Osteocyte (in vitro differentiated cells): ENCODE measurements around the gene CNTD1. TPM values are rescaled to one million over a fixed set of nuclear protein-coding genes. Genes with fewer than 3 reads are reported as not detected.
"Not testable (repeated sequence)": the region's sequence is repeated elsewhere in the genome, so short reads cannot be mapped to it uniquely, and the experiment has no call there.

Source experiments
- DNase-seq: peaks from one replicate; pipeline ENCODE4 v3.0.0; 2021; ENCODE audit warnings: mixed read lengths; ENCODE audit not compliant: unreplicated experiment; ENCODE audit errors: extremely low spot score
- H3K27ac Mint-ChIP-seq: one replicate; pipeline ENCODE4 v1.8.0; 2021; ENCODE audit warnings: mild to moderate bottlenecking, mixed read lengths; ENCODE audit not compliant: unreplicated experiment
- H3K27me3 Mint-ChIP-seq: one replicate; pipeline ENCODE4 v1.8.0; 2021; ENCODE audit warnings: mixed read lengths; ENCODE audit not compliant: unreplicated experiment
- H3K36me3 Mint-ChIP-seq: one replicate; pipeline ENCODE4 v1.8.0; 2021; ENCODE audit warnings: mixed read lengths; ENCODE audit not compliant: unreplicated experiment
- H3K4me1 Mint-ChIP-seq: one replicate; pipeline ENCODE4 v1.8.0; 2021; ENCODE audit warnings: mixed read lengths; ENCODE audit not compliant: unreplicated experiment
- H3K4me3 Mint-ChIP-seq: one replicate; pipeline ENCODE4 v1.8.0; 2021; ENCODE audit warnings: mild to moderate bottlenecking, moderate library complexity, mixed read lengths; ENCODE audit not compliant: unreplicated experiment
- H3K9me3 Mint-ChIP-seq: one replicate; pipeline ENCODE4 v1.8.0; 2021; ENCODE audit warnings: mixed read lengths; ENCODE audit not compliant: unreplicated experiment
- total RNA-seq: library from RNA; stranded (reverse); gene quantifications from 2 replicates; pipeline ENCODE4 v1.2.1, GENCODE V29; 2021
- TF ChIP-seq, protein P1 (sequence below): fragments of 200-600 bp; sonication (generic); IDR thresholded peaks from 2 replicates; pipeline ENCODE4 v1.5.0; 2021; ENCODE audit warnings: antibody characterized with exemption, mild to moderate bottlenecking, moderate library complexity

Gene CNTD1
- total RNA-seq, 1 donor from 2014 or later, result 0.51 TPM

DNA sequence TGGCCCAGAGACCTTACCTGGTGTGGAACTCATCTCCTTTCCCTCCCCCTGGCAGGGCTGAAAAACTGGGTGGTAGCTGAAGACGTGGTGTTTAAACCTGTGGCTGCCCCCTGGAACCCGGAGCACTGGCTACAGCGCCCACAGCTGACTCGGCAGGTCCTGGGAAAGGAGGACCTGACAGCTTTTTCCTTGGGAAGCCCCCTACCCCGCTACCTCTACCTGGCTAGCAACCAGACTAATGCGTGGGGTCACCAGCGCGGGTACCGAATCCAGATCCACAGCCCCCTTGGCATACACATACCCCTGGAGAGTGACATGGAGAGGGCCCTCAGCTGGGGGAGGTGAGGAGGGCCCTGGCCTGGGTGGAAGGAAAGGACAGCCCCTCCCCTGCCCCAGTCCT is 50.4 kb downstream of the CNTD1 start:
- TF ChIP-seq, protein P1, sequence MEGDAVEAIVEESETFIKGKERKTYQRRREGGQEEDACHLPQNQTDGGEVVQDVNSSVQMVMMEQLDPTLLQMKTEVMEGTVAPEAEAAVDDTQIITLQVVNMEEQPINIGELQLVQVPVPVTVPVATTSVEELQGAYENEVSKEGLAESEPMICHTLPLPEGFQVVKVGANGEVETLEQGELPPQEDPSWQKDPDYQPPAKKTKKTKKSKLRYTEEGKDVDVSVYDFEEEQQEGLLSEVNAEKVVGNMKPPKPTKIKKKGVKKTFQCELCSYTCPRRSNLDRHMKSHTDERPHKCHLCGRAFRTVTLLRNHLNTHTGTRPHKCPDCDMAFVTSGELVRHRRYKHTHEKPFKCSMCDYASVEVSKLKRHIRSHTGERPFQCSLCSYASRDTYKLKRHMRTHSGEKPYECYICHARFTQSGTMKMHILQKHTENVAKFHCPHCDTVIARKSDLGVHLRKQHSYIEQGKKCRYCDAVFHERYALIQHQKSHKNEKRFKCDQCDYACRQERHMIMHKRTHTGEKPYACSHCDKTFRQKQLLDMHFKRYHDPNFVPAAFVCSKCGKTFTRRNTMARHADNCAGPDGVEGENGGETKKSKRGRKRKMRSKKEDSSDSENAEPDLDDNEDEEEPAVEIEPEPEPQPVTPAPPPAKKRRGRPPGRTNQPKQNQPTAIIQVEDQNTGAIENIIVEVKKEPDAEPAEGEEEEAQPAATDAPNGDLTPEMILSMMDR, result no peak
- no peak for DNase-seq
- Mint-ChIP-seq H3K27me3 (no peaks in the 10 kb centered on the region), H3K9me3 (no peaks in the 10 kb centered on the region), H3K27ac (no peak overlapping the region), H3K4me1 (no peaks in the 10 kb centered on the region), H3K4me3 (no peak overlapping the region), H3K36me3 (peaks cover 11% of the 10 kb centered on the region)

DNA sequence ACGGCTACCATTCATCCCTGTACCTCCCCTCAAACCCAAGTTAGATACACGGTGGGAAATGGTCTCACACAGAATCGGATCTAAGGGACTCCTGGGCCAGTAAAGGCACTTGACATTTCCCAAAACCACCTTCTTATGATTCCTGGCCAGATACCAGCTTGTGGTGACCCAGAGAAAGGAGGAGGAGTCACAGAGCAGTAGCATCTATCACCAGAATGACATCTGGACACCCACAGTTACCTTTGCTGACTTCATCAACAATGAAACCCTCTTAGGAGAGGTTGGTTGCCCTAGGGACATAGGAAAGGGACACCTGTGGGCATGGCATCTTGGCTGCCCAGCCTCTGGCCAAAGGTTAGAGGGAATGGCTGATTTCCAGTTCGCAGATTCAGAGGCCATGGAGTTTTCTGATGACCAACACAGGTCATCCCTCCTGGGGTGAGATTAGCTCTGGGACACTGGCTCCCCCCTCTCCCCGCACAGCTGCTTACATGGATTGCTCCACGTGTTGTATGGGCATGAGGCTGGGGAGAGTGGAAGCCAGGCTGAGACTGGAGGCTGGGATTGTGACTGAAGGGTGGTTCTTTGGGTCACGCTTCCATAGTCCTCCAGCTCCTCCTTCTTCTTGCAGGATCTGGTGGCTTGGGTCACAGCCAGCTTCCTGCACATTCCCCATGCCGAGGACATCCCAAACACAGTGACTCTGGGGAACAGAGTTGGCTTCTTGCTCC is 51.0 kb downstream of the CNTD1 start:
- no peaks in the 10 kb centered on the region for H3K4me1 Mint-ChIP-seq
- no peak overlapping the region for H3K4me3 Mint-ChIP-seq
- H3K36me3 Mint-ChIP-seq, result peaks cover 9% of the 10 kb centered on the region
- H3K27me3 Mint-ChIP-seq, result no peaks in the 10 kb centered on the region
- DNase-seq, result no peak
- H3K27ac Mint-ChIP-seq, result no peak overlapping the region
- H3K9me3 Mint-ChIP-seq, result no peaks in the 10 kb centered on the region
- TF ChIP-seq, protein P1, result no peak

DNA sequence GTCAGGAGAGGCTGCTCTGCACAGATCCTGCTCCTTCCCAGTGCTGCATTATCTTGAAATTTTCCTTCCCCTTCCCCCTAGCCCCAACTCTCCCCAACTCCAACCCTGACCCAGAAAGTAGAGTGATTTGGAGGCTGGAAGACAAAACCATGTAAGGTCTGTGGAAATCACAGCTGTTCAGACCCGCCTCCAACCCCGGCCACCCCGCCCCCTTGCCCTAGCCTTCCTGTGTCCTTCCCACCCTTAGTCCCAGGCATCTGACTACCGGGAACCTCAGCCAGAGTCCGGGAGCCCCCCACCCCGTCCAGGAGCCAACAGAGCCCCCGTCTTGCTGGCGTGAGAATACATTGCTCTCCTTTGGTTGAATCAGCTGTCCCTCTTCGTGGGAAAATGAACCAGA is 52.3 kb downstream of the CNTD1 start, which contains the start of gene AOC3:
AOC3 (plus strand) TSS at position 246 of the 400 bp plus-strand sequence; CDS start at position 391, 145 bp downstream.
- TF ChIP-seq, protein P1, result no peak
- no peaks in the 10 kb centered on the region for H3K4me1 Mint-ChIP-seq
- H3K36me3 Mint-ChIP-seq, result peaks cover under 1% of the 10 kb centered on the region
- no peak for DNase-seq
- H3K9me3 Mint-ChIP-seq, result no peaks in the 10 kb centered on the region
- no peak within 1 kb of the TSS for H3K27ac Mint-ChIP-seq
- H3K27me3 Mint-ChIP-seq, result no peaks in the 10 kb centered on the region
- H3K4me3 Mint-ChIP-seq, result no peak within 1 kb of the TSS

DNA sequence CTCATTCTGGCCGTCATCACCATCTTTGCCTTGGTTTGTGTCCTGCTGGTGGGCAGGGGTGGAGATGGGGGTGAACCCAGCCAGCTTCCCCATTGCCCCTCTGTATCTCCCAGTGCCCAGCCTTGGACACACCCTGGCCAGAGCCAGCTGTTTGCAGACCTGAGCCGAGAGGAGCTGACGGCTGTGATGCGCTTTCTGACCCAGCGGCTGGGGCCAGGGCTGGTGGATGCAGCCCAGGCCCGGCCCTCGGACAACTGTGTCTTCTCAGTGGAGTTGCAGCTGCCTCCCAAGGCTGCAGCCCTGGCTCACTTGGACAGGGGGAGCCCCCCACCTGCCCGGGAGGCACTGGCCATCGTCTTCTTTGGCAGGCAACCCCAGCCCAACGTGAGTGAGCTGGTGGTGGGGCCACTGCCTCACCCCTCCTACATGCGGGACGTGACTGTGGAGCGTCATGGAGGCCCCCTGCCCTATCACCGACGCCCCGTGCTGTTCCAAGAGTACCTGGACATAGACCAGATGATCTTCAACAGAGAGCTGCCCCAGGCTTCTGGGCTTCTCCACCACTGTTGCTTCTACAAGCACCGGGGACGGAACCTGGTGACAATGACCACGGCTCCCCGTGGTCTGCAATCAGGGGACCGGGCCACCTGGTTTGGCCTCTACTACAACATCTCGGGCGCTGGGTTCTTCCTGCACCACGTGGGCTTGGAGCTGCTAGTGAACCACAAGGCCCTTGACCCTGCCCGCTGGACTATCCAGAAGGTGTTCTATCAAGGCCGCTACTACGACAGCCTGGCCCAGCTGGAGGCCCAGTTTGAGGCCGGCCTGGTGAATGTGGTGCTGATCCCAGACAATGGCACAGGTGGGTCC is 52.9 kb downstream of the CNTD1 start:
- not testable (repeated sequence) for H3K9me3 Mint-ChIP-seq, H3K27me3 Mint-ChIP-seq, H3K36me3 Mint-ChIP-seq, H3K27ac Mint-ChIP-seq, H3K4me1 Mint-ChIP-seq, DNase-seq, H3K4me3 Mint-ChIP-seq

DNA sequence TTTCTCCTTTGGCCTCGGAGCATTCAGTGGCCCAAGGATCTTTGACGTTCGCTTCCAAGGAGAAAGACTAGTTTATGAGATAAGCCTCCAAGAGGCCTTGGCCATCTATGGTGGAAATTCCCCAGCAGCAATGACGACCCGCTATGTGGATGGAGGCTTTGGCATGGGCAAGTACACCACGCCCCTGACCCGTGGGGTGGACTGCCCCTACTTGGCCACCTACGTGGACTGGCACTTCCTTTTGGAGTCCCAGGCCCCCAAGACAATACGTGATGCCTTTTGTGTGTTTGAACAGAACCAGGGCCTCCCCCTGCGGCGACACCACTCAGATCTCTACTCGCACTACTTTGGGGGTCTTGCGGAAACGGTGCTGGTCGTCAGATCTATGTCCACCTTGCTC is 53.7 kb downstream of the CNTD1 start:
- H3K36me3 Mint-ChIP-seq, result no peaks in the 10 kb centered on the region
- H3K9me3 Mint-ChIP-seq, result no peaks in the 10 kb centered on the region
- TF ChIP-seq, protein P1, result no peak

More for the DNA sequence above, 53.7 kb downstream of the CNTD1 start:
- DNase-seq, result no peak
- Mint-ChIP-seq H3K4me3 (no peak overlapping the region), H3K4me1 (no peaks in the 10 kb centered on the region), H3K27me3 (no peaks in the 10 kb centered on the region), H3K27ac (no peak overlapping the region)
